GM12864 (cell line): ENCODE data around the gene GABARAPL2.
A peak's percentile ranks its signal among the peaks of the same experiment; 100 is the strongest.

Experiments used
- DNase-seq: peaks from one replicate; pipeline ENCODE4 v3.0.0-alpha.2; 2011; ENCODE audit warnings: low read depth
- H3K4me3 ChIP-seq: 2 replicates; pipeline ENCODE4 v1.5.1; 2011; ENCODE audit warnings: mild to moderate bottlenecking, low read depth, low read length, control low read depth
- CTCF ChIP-seq: IDR thresholded peaks from 2 replicates; pipeline ENCODE4 v1.5.1; 2011; ENCODE audit warnings: low read depth, mild to moderate bottlenecking, moderate library complexity, low read length, control low read depth, inconsistent platforms; ENCODE audit errors: missing control alignments

Gene GABARAPL2

DNA sequence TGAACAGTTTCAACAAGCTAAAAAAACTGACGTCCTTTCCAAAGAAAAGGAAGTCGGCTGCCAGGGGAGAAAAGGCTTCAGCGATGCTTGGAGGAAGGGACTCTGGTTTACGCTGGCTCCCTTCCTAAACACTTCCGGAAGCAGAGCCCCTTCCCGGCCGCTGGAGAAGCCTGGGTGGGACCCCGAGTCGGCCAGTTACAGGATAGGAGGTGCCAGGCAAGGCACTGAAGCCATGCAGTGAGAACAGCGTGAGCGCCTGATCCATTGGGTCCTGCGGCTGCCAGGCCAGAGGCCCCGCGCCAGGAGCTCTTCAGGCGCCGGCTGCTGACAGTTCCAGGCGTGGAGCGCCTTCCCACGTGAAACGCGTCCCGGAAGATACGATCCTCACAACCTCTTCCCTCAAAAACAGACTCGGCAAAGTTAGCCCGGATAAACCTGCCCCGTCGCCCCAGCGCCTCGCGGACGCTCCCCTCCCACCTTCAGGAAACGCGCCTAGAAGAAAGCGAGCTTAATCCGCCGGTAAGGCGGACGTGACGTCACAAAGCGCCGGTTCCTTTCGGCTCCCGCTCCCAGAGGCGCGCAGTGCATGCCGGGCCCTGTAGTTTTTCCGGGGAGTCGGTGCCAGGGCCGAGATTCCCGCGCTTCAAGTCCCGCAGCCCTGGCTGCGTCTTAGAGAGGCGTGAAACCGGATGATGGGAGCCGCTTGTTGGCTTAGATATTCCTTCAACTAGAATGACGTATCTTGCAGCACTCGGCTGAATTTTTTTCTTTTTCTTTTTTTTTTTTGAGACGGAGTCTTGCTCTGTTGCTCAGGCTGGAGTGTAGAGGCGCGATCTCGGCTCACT is 56.8 kb downstream of the GABARAPL2 start, which contains the start of gene ADAT1:
Gene ADAT1 (minus strand): TSS at position 521 of the 845 bp plus-strand sequence. CDS start 2,482 bp downstream, outside the sequence.
- DNase-seq: peak; percentile 92
- no peak for TF ChIP-seq CTCF
- H3K4me3 ChIP-seq: peak within 1 kb of the TSS; percentile 64

GRCh38 chr16:75624921-75625334 is 58.7 kb downstream of the GABARAPL2 start:
- no peak for DNase-seq
- no peak for TF ChIP-seq CTCF

DNA sequence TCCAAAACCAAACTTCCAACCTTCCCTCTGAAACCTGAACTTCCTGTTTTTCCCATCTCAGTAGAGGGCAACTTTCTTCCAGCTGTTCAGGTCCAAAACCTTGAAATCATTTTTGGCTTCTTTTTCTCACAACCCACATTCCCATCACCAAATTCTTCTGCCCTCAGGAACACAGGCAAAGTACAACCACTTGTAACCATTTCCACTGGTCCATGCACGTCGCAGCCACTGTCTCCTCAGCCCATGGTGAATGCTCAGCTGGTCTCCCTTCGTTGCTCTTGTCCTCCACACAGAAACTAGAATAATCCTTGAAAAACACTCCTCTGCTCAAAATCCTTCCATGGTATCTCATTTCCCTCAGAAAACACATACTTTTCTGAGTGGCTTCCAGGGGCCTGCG is 60.6 kb downstream of the GABARAPL2 start:
- no peak for TF ChIP-seq CTCF
- DNase-seq: no peak

More at GRCh38 chr16:75624921-75625334, 58.7 kb downstream of the GABARAPL2 start:
- H3K4me3 ChIP-seq: no peak overlapping the region

More for the DNA sequence above, 60.6 kb downstream of the GABARAPL2 start:
- no peak overlapping the region for H3K4me3 ChIP-seq
